ENCODE measurements around the gene ANAPC16. TPM values are rescaled to one million over a fixed set of nuclear protein-coding genes. Genes with fewer than 3 reads are reported as not detected.
A peak's percentile ranks its signal among the peaks of the same experiment; 100 is the strongest.

Gene ANAPC16
- polyA plus RNA-seq (ENCODE audit: insufficient read length in 4 of 4) = 100 to 1,000 TPM; 109 to 206 (median 194) TPM

DNA sequence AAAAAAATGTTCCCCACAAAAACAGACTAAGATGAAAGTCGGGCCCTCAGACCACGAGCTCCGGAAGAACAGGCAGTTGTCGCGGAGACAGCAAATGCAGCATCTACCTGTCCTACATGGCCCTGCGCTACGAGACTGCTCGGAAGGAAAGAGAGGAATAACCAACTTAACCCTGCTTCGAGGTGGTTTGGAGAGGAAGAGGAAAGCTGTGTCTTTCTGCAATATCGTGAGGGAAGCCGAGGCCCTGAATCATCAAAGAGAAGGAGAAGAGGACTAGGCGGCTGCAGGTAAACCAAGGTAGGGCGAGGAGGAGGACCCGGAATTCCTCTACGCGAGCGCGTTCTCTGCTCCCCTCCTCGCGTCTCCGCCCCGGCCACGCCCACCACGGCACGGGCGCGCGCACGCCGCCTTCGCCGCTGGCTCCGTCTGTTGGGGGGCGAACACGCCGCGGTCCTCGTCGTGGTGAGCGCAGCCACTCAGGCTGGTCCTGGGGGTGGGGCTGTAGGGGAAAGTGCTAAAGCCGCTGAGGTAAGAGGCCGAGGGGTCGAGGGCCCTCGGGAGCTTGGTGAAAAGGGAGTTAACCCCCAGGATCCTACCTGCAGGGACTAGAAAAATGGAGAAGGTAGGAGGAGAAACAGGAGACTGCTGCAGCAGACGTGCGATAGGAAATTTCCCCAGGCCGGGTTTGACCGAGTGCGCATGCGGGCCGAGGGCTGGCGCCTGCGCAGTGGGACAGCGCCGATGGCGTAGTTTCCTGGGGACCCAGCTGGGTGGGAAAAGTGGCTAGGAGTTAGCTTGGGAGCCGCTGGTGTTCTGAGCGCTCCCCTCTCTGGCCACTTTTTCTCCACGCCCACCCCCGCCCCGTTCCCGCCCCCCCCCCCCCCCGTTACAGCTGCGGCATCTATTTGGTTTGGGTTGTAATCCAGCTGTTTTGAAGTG lies at the start of gene ANAPC16, which contains the start of gene ASCC1:
Gene ANAPC16, plus strand, starts transcription at position 402 of the 939 bp plus-strand sequence. CDS start 7,903 bp downstream, outside the sequence.
Gene ASCC1, minus strand, starts transcription at position 666 of the 939 bp plus-strand sequence. CDS start 2,978 bp downstream, outside the sequence.
- peak; percentile 88 to 93 (median 91) for DNase-seq (ENCODE audit: low read depth in 4 of 4, low spot score in 3 of 4)

DNA sequence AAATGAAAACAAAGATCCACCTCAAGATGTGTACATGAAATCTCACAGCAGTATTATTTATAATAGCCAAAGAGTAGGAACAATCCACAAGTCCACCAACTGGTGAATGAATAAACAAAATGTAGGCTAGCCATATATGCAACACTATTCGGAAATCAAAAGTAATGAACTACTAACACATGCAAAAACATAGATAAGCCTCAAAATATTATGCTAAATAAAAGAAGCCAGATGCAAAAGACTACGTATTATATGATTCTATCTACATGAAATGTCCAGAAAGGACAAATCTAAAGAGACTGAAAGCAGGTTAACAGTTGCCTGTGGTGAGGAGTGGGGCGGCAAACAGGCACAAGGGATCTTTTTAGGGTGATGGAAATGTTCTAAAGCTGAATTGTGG lies 48.7 kb upstream of the ANAPC16 start:
- DNase-seq (ENCODE audit: low read depth in 4 of 4, low spot score in 3 of 4) = no peak

GRCh38 chr10:72170263-72170662 lies 45.5 kb upstream of the ANAPC16 start:
- DNase-seq (ENCODE audit: low read depth in 4 of 4, low spot score in 3 of 4) = no peak

- no peak for DNase-seq (ENCODE audit: low read depth in 4 of 4, low spot score in 3 of 4)
Measured at GRCh38 chr10:72170733-72171132, 45.1 kb upstream of the ANAPC16 start.

DNA sequence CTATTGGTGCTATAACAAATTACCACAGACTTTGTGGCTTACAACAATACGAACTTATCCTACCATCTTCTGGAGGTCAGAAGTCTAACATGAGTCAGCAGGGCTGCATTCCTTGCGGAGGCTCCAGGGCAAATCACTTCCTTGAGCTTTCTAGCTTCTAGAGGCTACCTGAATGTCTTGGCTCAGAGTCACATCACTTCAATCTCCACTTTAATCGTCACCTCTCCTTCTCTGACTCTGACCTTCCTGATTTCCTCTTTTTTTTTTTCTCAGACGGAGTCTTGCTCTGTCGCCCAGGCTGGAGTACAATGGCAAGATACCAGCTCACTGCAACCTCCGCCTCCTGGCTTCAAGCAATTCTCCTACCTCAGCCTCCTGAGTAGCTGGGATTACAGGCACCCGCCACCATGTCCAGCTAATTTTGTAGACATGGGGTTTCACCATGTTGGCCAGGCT lies 44.6 kb upstream of the ANAPC16 start:
- DNase-seq (ENCODE audit: low read depth in 4 of 4, low spot score in 3 of 4) = no peak

GRCh38 chr10:72173262-72173618 lies 42.6 kb upstream of the ANAPC16 start:
- no peak for DNase-seq (ENCODE audit: low read depth in 4 of 4, low spot score in 3 of 4)

DNA sequence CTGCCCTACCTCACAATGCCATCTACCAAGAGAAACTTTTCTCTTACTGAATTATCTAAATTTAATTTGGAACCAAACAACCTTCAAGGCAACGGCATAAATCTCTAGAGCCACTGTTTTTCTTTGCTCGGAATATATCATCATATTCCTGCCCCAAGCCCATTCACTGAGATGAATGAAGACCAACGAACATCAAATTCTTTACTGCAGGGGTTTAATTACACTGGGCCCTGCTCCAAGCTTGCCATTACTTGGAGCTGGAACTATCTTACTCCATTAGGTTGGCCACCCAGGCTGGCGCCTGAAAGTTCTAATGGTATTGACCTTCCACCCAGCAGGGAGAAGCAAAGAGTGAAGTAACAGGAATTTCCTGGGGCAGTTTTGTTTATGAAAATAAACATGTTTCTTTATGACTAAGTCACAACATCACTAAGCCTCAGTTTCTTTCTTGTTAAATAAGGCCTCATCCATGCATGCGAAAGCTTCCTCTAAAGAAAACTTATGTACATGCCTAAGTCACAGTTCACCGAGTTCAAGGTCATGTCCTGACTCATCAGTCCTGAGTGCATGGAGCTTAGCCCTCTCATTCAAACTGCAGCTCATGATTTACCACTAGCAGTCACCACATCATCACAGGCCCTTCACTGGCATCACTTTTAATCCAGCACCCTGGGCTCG lies 42.1 kb upstream of the ANAPC16 start:
- DNase-seq (ENCODE audit: low read depth in 4 of 4, low spot score in 3 of 4) = no peak

DNA sequence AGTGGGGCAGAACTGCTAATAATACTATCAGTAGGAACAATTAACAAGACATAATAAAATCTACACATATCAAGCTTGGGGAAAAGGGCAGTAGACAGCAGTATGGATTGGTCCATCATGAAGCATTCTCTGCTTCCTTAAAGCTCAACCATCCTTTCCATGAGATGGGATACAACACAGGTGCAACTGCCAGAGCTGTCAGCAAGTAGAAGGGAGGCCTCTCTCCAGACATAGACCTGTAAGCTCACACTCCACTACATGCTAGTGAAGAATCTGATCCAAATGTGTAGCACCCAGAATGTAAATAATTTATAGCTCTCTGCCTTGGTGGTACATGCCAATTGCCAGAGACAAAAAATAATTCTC lies 41.5 kb upstream of the ANAPC16 start:
- no peak for DNase-seq (ENCODE audit: low read depth in 4 of 4, low spot score in 3 of 4)

- DNase-seq (ENCODE audit: low read depth in 4 of 4, low spot score in 3 of 4) = no peak
Measured at GRCh38 chr10:72175149-72175548, 40.7 kb upstream of the ANAPC16 start.

GRCh38 chr10:72176701-72177100 lies 39.1 kb upstream of the ANAPC16 start:
- DNase-seq (ENCODE audit: low read depth in 4 of 4, low spot score in 3 of 4) = no peak

- DNase-seq (ENCODE audit: low read depth in 4 of 4, low spot score in 3 of 4) = no peak
Measured at GRCh38 chr10:72177454-72177853, 38.4 kb upstream of the ANAPC16 start.

DNA sequence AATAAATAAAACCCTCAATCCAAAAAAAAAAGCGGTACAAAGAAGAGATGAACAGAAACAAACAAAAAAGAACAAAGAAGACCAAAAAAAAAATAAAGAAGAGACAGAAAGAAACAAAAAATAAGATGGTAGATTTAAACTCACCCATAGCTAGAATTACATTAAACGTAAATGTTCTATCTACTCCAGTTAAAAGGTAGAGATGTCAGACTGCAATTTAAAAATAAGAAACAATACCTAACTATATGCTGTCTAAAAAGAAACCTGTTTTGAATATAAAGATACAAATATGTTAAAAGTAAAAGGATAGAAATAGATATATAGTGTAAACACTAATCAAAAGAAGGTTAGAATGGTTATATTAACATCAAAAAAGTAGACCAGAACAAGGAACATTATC lies 31.7 kb upstream of the ANAPC16 start:
- no peak for DNase-seq (ENCODE audit: low read depth in 4 of 4, low spot score in 3 of 4)

DNA sequence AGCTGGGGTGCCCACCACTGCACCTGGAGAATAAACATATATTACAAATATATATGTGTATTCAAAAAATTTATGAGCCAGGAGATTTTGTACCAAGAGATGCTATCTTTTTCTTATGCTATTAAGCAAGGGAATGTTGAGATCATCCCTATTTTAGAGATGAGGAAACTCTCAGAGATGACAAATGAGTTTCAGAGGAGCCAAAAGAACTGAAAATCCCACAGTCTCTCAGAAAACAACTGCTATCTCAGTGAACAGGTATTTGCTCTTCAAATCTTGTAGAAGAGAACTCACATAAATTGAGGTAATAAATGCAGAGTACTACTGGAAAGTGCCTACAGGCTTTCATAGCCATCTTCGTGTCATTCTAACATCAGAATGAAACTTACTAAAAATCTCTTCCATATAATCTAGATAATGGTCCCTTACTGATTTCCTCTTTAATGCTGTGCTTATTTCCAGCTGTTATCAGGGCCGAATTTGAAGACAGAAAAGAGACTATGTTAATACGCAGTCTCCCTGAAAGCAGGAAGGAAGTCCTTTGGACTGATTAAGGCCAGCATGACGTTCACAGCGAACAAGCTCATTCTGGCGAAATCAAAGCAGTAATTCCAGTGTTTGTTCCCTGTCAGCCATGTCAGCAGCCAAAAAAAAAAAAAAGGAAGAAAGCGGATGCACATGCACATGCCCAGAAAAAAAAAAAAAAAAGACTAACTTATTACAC lies 29.4 kb upstream of the ANAPC16 start:
- DNase-seq (ENCODE audit: low read depth in 4 of 4, low spot score in 3 of 4) = no peak

GRCh38 chr10:72186982-72187330 lies 28.9 kb upstream of the ANAPC16 start:
- DNase-seq (ENCODE audit: low read depth in 4 of 4, low spot score in 3 of 4) = no peak

- no peak for DNase-seq (ENCODE audit: low read depth in 4 of 4, low spot score in 3 of 4)
Measured at GRCh38 chr10:72194949-72195348, 20.9 kb upstream of the ANAPC16 start.

DNA sequence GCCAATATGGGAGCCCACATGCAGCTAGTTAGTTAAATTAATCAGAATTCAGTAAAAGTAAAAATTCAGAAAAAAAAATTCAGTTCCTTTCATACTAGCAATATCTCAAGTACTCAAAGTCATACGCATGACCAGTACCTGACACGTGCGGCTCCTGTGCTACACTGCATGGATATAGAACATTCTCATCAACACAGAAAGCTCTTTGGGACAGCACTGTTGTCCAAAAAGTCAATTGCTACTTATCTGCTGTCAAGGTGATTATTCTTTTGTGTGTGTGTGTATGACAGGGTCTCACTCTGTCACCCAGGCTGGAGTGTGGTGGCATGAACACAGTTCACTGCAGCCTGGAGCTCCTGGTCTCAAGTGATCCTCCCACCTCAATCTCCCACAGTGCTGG lies 14.9 kb upstream of the ANAPC16 start:
- DNase-seq (ENCODE audit: low read depth in 4 of 4, low spot score in 3 of 4) = no peak

DNA sequence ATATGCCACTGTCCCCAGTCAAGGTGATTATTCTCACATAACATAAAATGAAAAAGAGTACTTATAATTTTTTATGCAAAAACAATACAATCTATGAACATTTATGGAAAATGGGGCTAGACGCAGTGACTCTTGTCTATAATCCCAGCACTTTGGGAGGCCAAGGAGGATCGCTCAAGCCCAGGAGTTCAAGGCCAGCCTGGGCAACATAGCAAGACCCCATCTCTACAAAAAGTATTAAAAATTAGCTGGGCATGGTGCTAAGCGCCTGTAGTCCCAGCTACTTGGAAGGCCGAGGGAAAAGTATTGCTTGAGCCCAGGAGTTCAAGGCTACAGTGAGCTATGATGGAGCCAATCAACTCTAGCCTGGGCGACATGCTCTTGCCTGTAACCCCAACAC lies 14.5 kb upstream of the ANAPC16 start:
- no peak for DNase-seq (ENCODE audit: low read depth in 4 of 4, low spot score in 3 of 4)

DNA sequence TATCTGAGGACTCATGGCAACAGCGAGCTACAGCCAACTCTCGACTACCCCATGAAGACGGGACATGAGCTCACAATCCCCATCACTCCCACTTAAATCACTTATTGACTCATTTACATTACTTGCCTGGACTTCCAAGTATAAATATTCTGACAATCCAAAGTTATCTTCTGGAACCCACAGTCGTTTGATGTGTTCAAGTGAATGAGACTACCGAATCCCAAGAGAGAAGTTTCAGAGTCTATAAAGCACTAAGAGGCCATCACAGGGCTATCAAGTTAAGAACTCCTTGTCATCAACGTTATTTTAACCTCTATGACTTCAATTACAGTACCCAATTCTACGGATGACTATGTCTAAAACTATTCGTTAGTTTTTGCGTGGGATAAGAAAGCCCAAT lies 11.5 kb upstream of the ANAPC16 start:
- DNase-seq (ENCODE audit: low read depth in 4 of 4, low spot score in 3 of 4) = no peak

- no peak for DNase-seq (ENCODE audit: low read depth in 4 of 4, low spot score in 3 of 4)
Measured at GRCh38 chr10:72204724-72205123, 11.1 kb upstream of the ANAPC16 start.

DNA sequence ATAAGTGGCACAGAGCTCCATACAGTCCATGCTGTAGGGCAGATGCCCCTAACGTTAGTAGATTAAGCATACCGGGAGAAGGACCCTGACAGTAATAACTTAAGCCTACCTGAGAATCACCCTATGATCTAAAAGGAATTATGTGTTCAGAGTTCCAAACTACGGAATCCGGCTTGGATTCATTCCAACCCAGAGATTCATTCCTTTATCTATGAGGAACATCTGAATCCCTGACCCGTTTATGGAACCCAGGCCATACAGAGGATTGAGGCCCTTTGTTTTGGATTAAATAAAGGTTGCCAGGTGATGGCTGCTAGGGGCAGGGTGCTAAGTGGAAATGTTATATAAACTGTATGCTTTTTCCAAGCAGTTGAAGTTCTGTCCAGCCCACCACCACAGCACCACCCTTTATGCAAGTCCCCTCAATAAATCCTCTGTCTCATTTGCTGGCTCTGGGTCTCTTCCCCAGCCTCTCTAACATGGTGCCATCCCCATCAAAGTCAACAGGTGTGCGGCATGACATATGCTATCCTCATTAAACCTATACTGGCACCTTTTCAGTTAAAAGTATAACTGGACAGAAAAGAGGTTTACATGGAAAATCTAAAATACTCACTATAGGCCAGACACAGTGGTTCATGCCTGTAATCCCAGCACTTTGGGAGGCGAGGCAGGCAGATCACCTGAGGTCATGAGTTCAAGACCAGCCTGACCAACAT lies 9.1 kb upstream of the ANAPC16 start:
- DNase-seq (ENCODE audit: low read depth in 4 of 4, low spot score in 3 of 4) = no peak
